ENCODE results near the gene NCAN. TPM values are rescaled to one million over a fixed set of nuclear protein-coding genes. Genes with fewer than 3 reads are reported as not detected.
"Not testable (repeated sequence)": the region's sequence is repeated elsewhere in the genome, so short reads cannot be mapped to it uniquely, and the experiment has no call there.

The NCAN gene
- total RNA-seq, 1 donor from 2014 or later, result 186 TPM

- no peak for TF ChIP-seq CTCF (IDR thresholded peaks at IDR 0.05; ENCODE audit: partially characterized antibody, unreplicated experiment)
- peaks cover 30% of the 10 kb centered on the region for H3K36me3 Mint-ChIP-seq (ENCODE audit: unreplicated experiment)
- H3K27me3 Mint-ChIP-seq (ENCODE audit: unreplicated experiment), result peaks cover 12% of the 10 kb centered on the region
- H3K9me3 Mint-ChIP-seq (ENCODE audit: unreplicated experiment), result peaks cover 14% of the 10 kb centered on the region
- DNase-seq, result no peak
- H3K4me3 Mint-ChIP-seq (ENCODE audit: unreplicated experiment), result no peak overlapping the region
- peak overlapping the region; percentile 5 for H3K27ac Mint-ChIP-seq (ENCODE audit: unreplicated experiment)
- H3K4me1 Mint-ChIP-seq (ENCODE audit: low read depth, unreplicated experiment), result no peaks in the 10 kb centered on the region
Observed at GRCh38 chr19:19238126-19238894, 26.6 kb downstream of the NCAN start.

DNA sequence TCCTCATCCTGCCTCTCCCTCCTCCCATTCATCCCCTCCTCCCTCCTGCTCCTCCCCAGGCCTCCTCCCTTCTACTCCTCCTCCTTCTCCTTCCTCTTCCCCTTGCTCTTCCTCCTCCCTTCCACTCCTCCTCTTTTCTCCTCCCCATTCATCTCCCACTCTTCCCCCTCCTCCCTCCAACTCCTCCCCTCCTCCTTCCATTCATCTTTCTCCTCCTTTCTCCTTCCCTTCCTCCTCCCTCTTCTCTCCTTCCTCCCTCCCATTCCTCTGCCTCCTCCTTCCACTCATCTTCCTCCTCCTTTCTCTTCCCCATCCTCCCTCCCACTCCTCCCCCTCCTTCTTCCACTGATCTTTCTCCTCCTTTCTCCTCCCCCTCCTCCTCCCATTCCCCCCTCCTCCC lies 27.9 kb downstream of the NCAN start:
- no peak for TF ChIP-seq CTCF (IDR thresholded peaks at IDR 0.05; ENCODE audit: partially characterized antibody, unreplicated experiment)
- H3K36me3 Mint-ChIP-seq (ENCODE audit: unreplicated experiment), result peaks cover 18% of the 10 kb centered on the region

DNA sequence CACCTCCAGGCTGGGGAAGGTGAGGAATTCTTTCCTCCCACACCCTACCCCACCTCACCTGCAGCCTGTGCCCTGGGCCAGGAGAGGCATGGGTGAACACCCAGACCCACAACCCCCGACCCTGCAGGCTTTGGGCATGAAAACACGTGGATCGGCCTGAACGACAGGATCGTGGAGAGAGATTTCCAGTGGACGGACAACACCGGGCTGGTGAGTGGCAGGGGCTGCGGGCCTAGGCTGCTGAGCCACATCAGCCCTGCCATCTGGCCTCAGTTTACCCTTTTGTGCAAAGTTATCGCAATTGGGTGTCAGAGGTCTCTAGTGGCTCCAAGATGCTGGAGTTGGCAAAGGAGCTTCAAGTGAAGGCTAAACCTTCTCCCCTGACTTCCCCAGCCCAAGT lies 28.7 kb downstream of the NCAN start:
- no peak for DNase-seq
- H3K4me3 Mint-ChIP-seq (ENCODE audit: unreplicated experiment), result no peak overlapping the region
- TF ChIP-seq CTCF (IDR thresholded peaks at IDR 0.05; ENCODE audit: partially characterized antibody, unreplicated experiment), result no peak
- peaks cover 8% of the 10 kb centered on the region for H3K27me3 Mint-ChIP-seq (ENCODE audit: unreplicated experiment)
- H3K9me3 Mint-ChIP-seq (ENCODE audit: unreplicated experiment), result peaks cover 9% of the 10 kb centered on the region
- no peak overlapping the region for H3K27ac Mint-ChIP-seq (ENCODE audit: unreplicated experiment)
- H3K4me1 Mint-ChIP-seq (ENCODE audit: low read depth, unreplicated experiment), result no peaks in the 10 kb centered on the region
- peaks cover 18% of the 10 kb centered on the region for H3K36me3 Mint-ChIP-seq (ENCODE audit: unreplicated experiment)

More for the DNA sequence above, 27.9 kb downstream of the NCAN start:
- H3K4me1 Mint-ChIP-seq (ENCODE audit: low read depth, unreplicated experiment), result no peaks in the 10 kb centered on the region
- H3K4me3 Mint-ChIP-seq (ENCODE audit: unreplicated experiment), result no peak overlapping the region
- peaks cover 8% of the 10 kb centered on the region for H3K27me3 Mint-ChIP-seq (ENCODE audit: unreplicated experiment)
- no peak overlapping the region for H3K27ac Mint-ChIP-seq (ENCODE audit: unreplicated experiment)
- peaks cover 9% of the 10 kb centered on the region for H3K9me3 Mint-ChIP-seq (ENCODE audit: unreplicated experiment)
- no peak for DNase-seq

- Mint-ChIP-seq H3K27me3 (ENCODE audit: unreplicated experiment) (peaks cover 8% of the 10 kb centered on the region), H3K9me3 (ENCODE audit: unreplicated experiment) (peaks cover 4% of the 10 kb centered on the region), H3K27ac (ENCODE audit: unreplicated experiment) (no peak overlapping the region), H3K4me3 (ENCODE audit: unreplicated experiment) (no peak overlapping the region), H3K36me3 (ENCODE audit: unreplicated experiment) (peaks cover 21% of the 10 kb centered on the region), H3K4me1 (ENCODE audit: low read depth, unreplicated experiment) (no peaks in the 10 kb centered on the region)
- no peak for TF ChIP-seq CTCF (IDR thresholded peaks at IDR 0.05; ENCODE audit: partially characterized antibody, unreplicated experiment)
- no peak for DNase-seq
Observed at GRCh38 chr19:19250196-19250801, 38.5 kb downstream of the NCAN start.

- not testable (repeated sequence) for DNase-seq; H3K9me3 Mint-ChIP-seq (ENCODE audit: unreplicated experiment); H3K27ac Mint-ChIP-seq (ENCODE audit: unreplicated experiment); H3K4me1 Mint-ChIP-seq (ENCODE audit: low read depth, unreplicated experiment); H3K4me3 Mint-ChIP-seq (ENCODE audit: unreplicated experiment)
- H3K36me3 Mint-ChIP-seq (ENCODE audit: unreplicated experiment), result peaks cover 28% of the 10 kb centered on the region
- H3K27me3 Mint-ChIP-seq (ENCODE audit: unreplicated experiment), result peaks cover 13% of the 10 kb centered on the region
Observed at GRCh38 chr19:19253409-19253808, 41.7 kb downstream of the NCAN start.
